ENCODE results near the gene GLUD1.
"Not testable (repeated sequence)": the region's sequence is repeated elsewhere in the genome, so short reads cannot be mapped to it uniquely, and the experiment has no call there.

- not testable (repeated sequence) for TF ChIP-seq CTCF, POLR2A (IDR thresholded peaks at IDR 0.05)
These were observed 67.7 kb downstream of the GLUD1 start for GRCh38 chr10:87026747-87027508.
